GM12872 (cell line): Measurements from ENCODE around the gene SIK2.
A peak's percentile ranks its signal among the peaks of the same experiment; 100 is the strongest.

Source experiments
- CTCF ChIP-seq: IDR thresholded peaks from 3 replicates; pipeline ENCODE4 v1.5.1; 2011; ENCODE audit warnings: low read depth, mild to moderate bottlenecking, low read length, moderate library complexity; ENCODE audit not compliant: insufficient read depth

SIK2 gene

DNA sequence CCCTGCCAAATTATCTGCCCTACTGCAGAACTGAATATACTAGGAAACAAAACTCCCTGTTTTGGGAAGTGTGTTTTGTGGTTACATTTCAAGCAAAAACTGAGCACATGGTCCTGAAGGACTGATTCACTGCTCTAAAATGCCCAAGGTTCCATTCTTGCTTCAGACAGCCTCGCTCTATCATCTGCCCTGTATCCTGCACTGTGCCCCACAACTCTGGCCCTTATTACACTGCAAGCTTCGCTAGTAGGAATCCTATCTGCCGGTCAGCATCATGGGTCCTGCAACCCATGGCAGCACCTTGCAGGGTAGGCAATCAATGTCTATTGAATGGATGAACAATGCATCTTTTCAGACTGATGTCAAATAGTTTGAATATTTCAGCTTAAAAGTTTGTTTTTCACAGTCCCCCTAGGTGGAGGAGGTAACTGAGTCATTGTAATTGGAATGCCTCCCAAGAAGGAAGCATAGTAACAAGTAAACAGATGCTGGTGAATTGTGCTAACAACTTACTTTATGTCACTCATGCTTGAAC is 40.4 kb upstream of the SIK2 start:
- no peak for TF ChIP-seq CTCF

GRCh38 chr11:111562692-111563389 is 39.4 kb upstream of the SIK2 start:
- no peak for TF ChIP-seq CTCF

GRCh38 chr11:111565114-111565720 is 37.0 kb upstream of the SIK2 start:
- peak; percentile 74 for TF ChIP-seq CTCF

- TF ChIP-seq CTCF, result no peak
Observed at GRCh38 chr11:111566324-111566723, 35.9 kb upstream of the SIK2 start.

GRCh38 chr11:111569476-111569875 is 32.8 kb upstream of the SIK2 start:
- no peak for TF ChIP-seq CTCF

DNA sequence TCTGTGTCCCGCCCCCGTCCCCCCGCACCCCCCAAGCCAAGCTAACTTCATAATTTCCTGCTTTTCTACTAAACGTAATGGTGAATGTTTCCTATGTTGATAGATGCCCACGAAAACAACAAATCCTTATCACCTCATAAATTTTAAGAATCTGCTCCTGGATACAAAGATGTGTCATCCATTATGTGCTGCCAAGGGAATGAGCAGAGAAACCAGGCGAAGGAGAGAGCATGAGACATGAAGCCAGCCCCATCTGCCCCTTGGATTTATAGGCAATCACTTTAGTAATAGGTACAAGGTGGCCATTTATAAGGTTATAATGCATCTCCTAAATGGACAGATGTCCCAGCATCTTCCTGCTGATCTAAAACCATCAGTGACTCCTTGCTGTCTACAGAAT is 31.5 kb upstream of the SIK2 start:
- TF ChIP-seq CTCF, result no peak

DNA sequence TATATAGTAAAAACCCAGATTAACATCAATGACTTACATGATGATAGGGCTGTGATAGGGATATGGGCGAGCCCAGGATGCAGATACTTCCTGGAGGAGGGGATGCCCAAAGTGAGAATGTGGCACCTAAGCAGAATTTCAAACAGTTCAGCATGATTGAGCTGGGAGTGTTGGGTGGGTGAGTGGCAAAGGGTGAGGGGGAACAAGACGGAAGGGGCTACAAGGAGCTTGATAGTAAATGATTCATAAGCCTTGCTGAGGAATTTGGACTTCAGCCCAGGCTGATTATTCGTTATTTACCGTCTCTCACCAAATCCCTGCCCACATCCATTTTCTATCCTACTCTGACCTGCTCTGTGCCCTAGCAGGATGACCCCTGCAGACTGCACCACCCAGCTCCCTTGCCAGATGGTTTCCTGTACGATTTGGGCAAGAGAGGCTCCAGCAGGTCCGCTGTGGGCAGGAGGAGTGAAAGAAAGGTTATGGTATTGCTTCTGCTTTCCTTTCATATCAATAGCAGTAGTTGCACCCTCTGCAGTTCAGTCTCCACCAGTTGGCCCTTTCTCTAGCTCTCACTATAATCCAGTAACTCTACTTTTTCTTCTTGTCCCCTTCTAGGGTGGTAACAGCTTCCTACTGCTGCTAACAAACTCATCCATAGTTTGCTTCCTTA is 30.3 kb upstream of the SIK2 start:
- no peak for TF ChIP-seq CTCF
